IMR-90 (cell line): ENCODE measurements around the gene C3orf85. TPM values are rescaled to one million over a fixed set of nuclear protein-coding genes. Genes with fewer than 3 reads are reported as not detected.

Experiments used
- ATAC-seq: fragments of 200-7000 bp; cut with Tn5 transposase; 2 replicates; pipeline ENCODE4 v1.9.1; 2020; ENCODE audit warnings: low read depth, mild to moderate bottlenecking, moderate library complexity
- BruUV-seq: library from RNA; stranded (reverse); fragments of 400-500 nt; replicated peaks from 2 replicates; lab custom pipeline; 2021; lab: Mats Ljungman, UMichigan
- CTCF ChIA-PET: fragments of 300-600 bp; formaldehyde crosslinking; extraction: SDS; loops from one replicate; lab custom pipeline; 2021; ENCODE audit warnings: antibody characterized with exemption; lab: Yijun Ruan, JAX
- POLR2A ChIA-PET: fragments of 300-600 bp; sonication (Branson Sonifier 250); formaldehyde crosslinking; loops from one replicate; lab custom pipeline; 2022; ENCODE audit warnings: antibody characterized with exemption; ENCODE audit not compliant: unreplicated experiment; lab: Charles Lee
- DNase-seq: peaks from one replicate; pipeline ENCODE4 v3.0.0; 2013
- H2AFZ ChIP-seq: replicated peaks from 2 replicates; pipeline ENCODE3; 2013; ENCODE audit warnings: low read length, mild to moderate bottlenecking; ENCODE audit not compliant: poor library complexity
- H2AK5ac ChIP-seq: 2 replicates; pipeline ENCODE4 v1.6.1; 2013; ENCODE audit warnings: low read depth, low read length, inconsistent platforms
- H2AK9ac ChIP-seq: replicated peaks from 2 replicates; pipeline ENCODE3; 2013; ENCODE audit warnings: mild to moderate bottlenecking, low read depth, low read length, moderate library complexity; ENCODE audit not compliant: poor library complexity
- H2BK120ac ChIP-seq: 2 replicates; pipeline ENCODE4 v1.6.1; 2013; ENCODE audit warnings: low read depth, low read length, inconsistent platforms
- H2BK15ac ChIP-seq: 3 replicates; pipeline ENCODE4 v1.6.1; 2013; ENCODE audit warnings: low read depth, low read length, inconsistent platforms
- H2BK20ac ChIP-seq: 2 replicates; pipeline ENCODE4 v1.6.1; 2013; ENCODE audit warnings: low read depth, mild to moderate bottlenecking, inconsistent platforms, low read length, moderate library complexity
- H2BK5ac ChIP-seq: 2 replicates; pipeline ENCODE4 v1.6.1; 2013; ENCODE audit warnings: mild to moderate bottlenecking, low read depth, low read length, inconsistent platforms; ENCODE audit not compliant: poor library complexity, severe bottlenecking
- H3K14ac ChIP-seq: replicated peaks from 2 replicates; pipeline ENCODE4 v1.6.1; 2013; ENCODE audit warnings: low read depth, low read length, inconsistent platforms
- H3K18ac ChIP-seq: 2 replicates; pipeline ENCODE4 v1.6.1; 2013; ENCODE audit warnings: low read depth, low read length, control low read depth
- H3K23ac ChIP-seq: 2 replicates; pipeline ENCODE4 v1.6.1; 2013; ENCODE audit warnings: low read depth, low read length, inconsistent platforms
- H3K27ac ChIP-seq: 2 replicates; pipeline ENCODE4 v1.5.1; 2013; ENCODE audit warnings: mild to moderate bottlenecking, control low read depth, low read length; ENCODE audit not compliant: insufficient read depth
- H3K27me3 ChIP-seq: 2 replicates; pipeline ENCODE4 v1.6.1; 2013; ENCODE audit warnings: low read length; ENCODE audit not compliant: control insufficient read depth, insufficient read depth
- H3K36me3 ChIP-seq: 2 replicates; pipeline ENCODE4 v1.6.1; 2013; ENCODE audit warnings: low read length, mixed read lengths; ENCODE audit not compliant: control insufficient read depth, insufficient read depth
- H3K4ac ChIP-seq: 2 replicates; pipeline ENCODE4 v1.6.1; 2013; ENCODE audit warnings: low read depth, low read length, inconsistent platforms
- H3K4me1 ChIP-seq: 2 replicates; pipeline ENCODE4 v1.6.1; 2013; ENCODE audit warnings: low read length, mixed read lengths; ENCODE audit not compliant: control insufficient read depth, insufficient read depth
- H3K4me2 ChIP-seq: 2 replicates; pipeline ENCODE4 v1.6.1; 2013; ENCODE audit warnings: low read depth, mild to moderate bottlenecking, control low read depth, low read length, moderate library complexity
- H3K4me3 ChIP-seq: 2 replicates; pipeline ENCODE4 v1.5.1; 2013; ENCODE audit warnings: low read depth, mild to moderate bottlenecking, control low read depth, low read length, moderate library complexity; ENCODE audit not compliant: insufficient read depth
- H3K56ac ChIP-seq: 2 replicates; pipeline ENCODE4 v1.6.1; 2013; ENCODE audit warnings: low read length, inconsistent platforms; ENCODE audit not compliant: insufficient read depth; ENCODE audit errors: extremely low read depth
- H3K79me1 ChIP-seq, 2 experiments: 2 replicates each; pipeline ENCODE4 v1.6.1; 2013; ENCODE audit warnings: low read length in 2 of 2, inconsistent platforms in 1 of 2, low read depth in 1 of 2
- H3K9ac ChIP-seq: 2 replicates; pipeline ENCODE4 v1.6.1; 2013; ENCODE audit warnings: low read depth, low read length, control low read depth
- H3K9me1 ChIP-seq: 2 replicates; pipeline ENCODE4 v1.6.1; 2013; ENCODE audit warnings: low read length, inconsistent platforms; ENCODE audit not compliant: insufficient read depth
- H3K9me3 ChIP-seq: 2 replicates; pipeline ENCODE4 v1.6.1; 2013; ENCODE audit warnings: low read length; ENCODE audit not compliant: control insufficient read depth, insufficient read depth
- H4K20me1 ChIP-seq: 2 replicates; pipeline ENCODE4 v1.6.1; 2013; ENCODE audit warnings: low read length, inconsistent platforms; ENCODE audit not compliant: insufficient read depth
- H4K5ac ChIP-seq: 2 replicates; pipeline ENCODE4 v1.6.1; 2013; ENCODE audit warnings: mild to moderate bottlenecking, low read depth, low read length, control low read depth
- H4K8ac ChIP-seq, 2 experiments: 2 replicates each; pipeline ENCODE4 v1.6.1; 2013; ENCODE audit warnings: low read depth in 2 of 2, low read length in 2 of 2, control low read depth in 1 of 2, inconsistent platforms in 1 of 2
- H4K91ac ChIP-seq: 2 replicates; pipeline ENCODE4 v1.6.1; 2013; ENCODE audit warnings: low read depth, low read length, inconsistent platforms; ENCODE audit not compliant: insufficient read depth
- BHLHE40 ChIP-seq: fragments of 150-350 bp; IDR thresholded peaks from 2 replicates; pipeline ENCODE4 v1.6.1; 2016; ENCODE audit warnings: mild to moderate bottlenecking, low read depth, low read length
- CEBPB ChIP-seq: IDR thresholded peaks from 2 replicates; pipeline ENCODE4 v1.6.1; 2012; ENCODE audit warnings: low read depth, low read length, improper control_type of control experiment
- CHD1 ChIP-seq: IDR thresholded peaks from 2 replicates; pipeline ENCODE4 v1.6.1; 2012; ENCODE audit warnings: low read depth, low read length, improper control_type of control experiment
- FOS ChIP-seq: fragments of 150-350 bp; IDR thresholded peaks from 2 replicates; pipeline ENCODE4 v1.6.1; 2016; ENCODE audit warnings: low read depth, low read length
- MAFK ChIP-seq: IDR thresholded peaks from 2 replicates; pipeline ENCODE4 v1.6.1; 2012; ENCODE audit warnings: low read depth, low read length, improper control_type of control experiment
- MXI1 ChIP-seq: IDR thresholded peaks from 2 replicates; pipeline ENCODE4 v1.6.1; 2012; ENCODE audit warnings: low read depth, mild to moderate bottlenecking, low read length, moderate library complexity, borderline replicate concordance
- NFE2L2 ChIP-seq: fragments of 150-350 bp; IDR thresholded peaks from 2 replicates; pipeline ENCODE4 v1.6.1; 2016; ENCODE audit warnings: low read depth, mild to moderate bottlenecking, low read length
- POLR2A ChIP-seq: IDR thresholded peaks from 2 replicates; pipeline ENCODE4 v1.6.1; 2012; ENCODE audit warnings: mild to moderate bottlenecking, low read depth, low read length
- RAD21 ChIP-seq: IDR thresholded peaks from 2 replicates; pipeline ENCODE4 v1.6.1; 2012; ENCODE audit warnings: low read length, improper control_type of control experiment
- RCOR1 ChIP-seq: IDR thresholded peaks from 2 replicates; pipeline ENCODE4 v1.6.1; 2012; ENCODE audit warnings: mild to moderate bottlenecking, low read length, improper control_type of control experiment; ENCODE audit not compliant: insufficient replicate concordance
- RFX5 ChIP-seq: IDR thresholded peaks from 2 replicates; pipeline ENCODE4 v1.8.0; 2012; ENCODE audit warnings: low read depth, mild to moderate bottlenecking, low read length, moderate library complexity
- SMC3 ChIP-seq: fragments of 150-350 bp; IDR thresholded peaks from 2 replicates; pipeline ENCODE4 v1.6.1; 2016; ENCODE audit warnings: low read depth, mild to moderate bottlenecking, antibody characterized with exemption, low read length, moderate library complexity
- USF2 ChIP-seq: fragments of 150-350 bp; IDR thresholded peaks from 2 replicates; pipeline ENCODE4 v1.6.1; 2017; ENCODE audit warnings: mild to moderate bottlenecking, antibody characterized with exemption, low read length, low read depth
- WGBS, 2 experiments: methylation state at CpG; one replicate each; pipeline versions ENCODE4 v1.1.5 to v1.1.7; 2013; ENCODE audit warnings: missing lambda C conversion rate in 2 of 2; ENCODE audit not compliant: insufficient read length in 1 of 2; ENCODE audit errors: extremely low coverage in 2 of 2; 5-methylcytosine and 5-hydroxymethylcytosine counted together
- dilution Hi-C: fragments of 300-500 bp; cut with HindIII; formaldehyde crosslinking; loops from one replicate; pipeline ENCODE4 v1.14.3; 2018; ENCODE audit warnings: low sequenced_read_pairs; ENCODE audit not compliant: unreplicated experiment
- in situ Hi-C: fragments of 300-500 bp; cut with MboI; formaldehyde crosslinking; loops from 3 replicates; pipeline ENCODE4 v1.14.3; 2019; ENCODE audit warnings: low sequenced_read_pairs, inconsistent platforms, mixed read lengths
- intact Hi-C: fragments of 100-400 bp; cut with micrococcal nuclease; formaldehyde crosslinking; loops from 2 replicates; pipeline ENCODE4 v1.10.0; 2022
- polyA plus RNA-seq, 3 experiments: library from polyadenylated mRNA; depleted of rRNA; stranded (reverse); fragments of >200 nt; gene quantifications; 2 replicates each; pipeline ENCODE4 v1.2.3, GENCODE V29; 2012; ENCODE audit warnings: low replicate concordance in 1 of 3
- total RNA-seq: library from RNA; depleted of rRNA; stranded (reverse); fragments of >200 nt; gene quantifications from 2 replicates; pipeline ENCODE4 v1.2.3, GENCODE V29; 2012

C3orf85 gene
- total and polyA plus RNA-seq, 2 of the 4 experiments (the other 2 are of a cell fraction), result not detected

GRCh38 chr3:109188741-109189140 lies 52.2 kb downstream of the C3orf85 start:
- ChIA-PET POLR2A (no interaction called here), CTCF (no interaction called here)
- H3K27me3 ChIP-seq, result no peaks in the 10 kb centered on the region
- H3K4me1 ChIP-seq, result no peaks in the 10 kb centered on the region
- H3K18ac ChIP-seq, result no peak overlapping the region
- ATAC-seq (no peak), DNase-seq (no peak)
- no peak overlapping the region for H3K14ac ChIP-seq
- no peak overlapping the region for H3K4me2 ChIP-seq
- in situ Hi-C loops (no loop called here), dilution Hi-C loops (no loop called here), intact Hi-C loops (no loop called here)
- no peak overlapping the region for H2BK5ac ChIP-seq
- no peak overlapping the region for H3K23ac ChIP-seq
- no peak overlapping the region for H2BK120ac ChIP-seq
- H3K79me1 ChIP-seq, result no peaks in the 10 kb centered on the region
- H3K9me1 ChIP-seq, result no peaks in the 10 kb centered on the region
- no peak overlapping the region for H3K4me3 ChIP-seq
- no peaks in the 10 kb centered on the region for H3K36me3 ChIP-seq
- H2BK15ac ChIP-seq, result no peak overlapping the region
- no peak overlapping the region; the same call in 1 of the 2 replicates for H3K56ac ChIP-seq
- no peak overlapping the region for H4K91ac ChIP-seq
- WGBS, 2 experiments, result 20% methylated on average over 1 of the region's 6 CpGs; no CpG with 5 or more reads in 1 of the 2 experiments
- H4K8ac ChIP-seq, result no peak overlapping the region
- H3K27ac ChIP-seq, result no peak overlapping the region
- H2AFZ ChIP-seq, result peak overlapping the region; percentile 58
- no peak overlapping the region for H2BK20ac ChIP-seq
- H3K4ac ChIP-seq, result no peak overlapping the region
- H3K9ac ChIP-seq, result no peak overlapping the region
- H2AK5ac ChIP-seq, result no peak overlapping the region
- H3K9me3 ChIP-seq, result peaks cover 11% of the 10 kb centered on the region
- H4K5ac ChIP-seq, result no peak overlapping the region
- no peaks in the 10 kb centered on the region for H4K20me1 ChIP-seq
- H2AK9ac ChIP-seq, result no peak overlapping the region
- no TSS peak for BruUV-seq
- TF ChIP-seq MAFK (no peak), BHLHE40 (no peak), FOS (no peak), POLR2A (no peak), CHD1 (no peak), USF2 (no peak), NFE2L2 (no peak), RAD21 (no peak), RCOR1 (no peak), MXI1 (no peak), RFX5 (no peak), CEBPB (no peak), SMC3 (no peak)
